Ovary (tissue), 3 donors: Measurements from ENCODE around the gene TTLL3.
"Not testable (repeated sequence)": the region's sequence is repeated elsewhere in the genome, so short reads cannot be mapped to it uniquely, and the experiment has no call there.

Source experiments
- CTCF ChIP-seq, 3 donors: fragments of 450-650 bp in 2 of 3; fragments of 200-600 bp in 1 of 3; IDR thresholded peaks; one replicate each; pipeline versions ENCODE4 v1.5.1 to v1.8.0; 2016 to 2022; ENCODE audit warnings: antibody characterized with exemption in 3 of 3, mild to moderate bottlenecking in 1 of 3
- POLR2A ChIP-seq: fragments of 450-650 bp; IDR thresholded peaks from one replicate; pipeline ENCODE4 v1.6.1; 2017; ENCODE audit warnings: antibody characterized with exemption, mild to moderate bottlenecking, moderate library complexity
- donor health status: DM: no; HTN: no; CAD: no.

- not testable (repeated sequence) for TF ChIP-seq CTCF (IDR thresholded peaks at IDR 0.05); POLR2A
These were observed 55.1 kb downstream of the TTLL3 start for GRCh38 chr3:9865125-9865637.
